GM21619 (cell line): ENCODE data around the gene CCT5.

Experiments
- ATAC-seq: cut with Tn5 transposase; IDR thresholded peaks from one replicate; pipeline ENCODE4 v1.9.1; 2021; ENCODE audit not compliant: unreplicated experiment

CCT5 gene

GRCh38 chr5:10297646-10298204, 47.6 kb downstream of the CCT5 start:
- no peak for ATAC-seq

- no peak for ATAC-seq
These were observed 50.2 kb downstream of the CCT5 start for GRCh38 chr5:10300246-10300645.

DNA sequence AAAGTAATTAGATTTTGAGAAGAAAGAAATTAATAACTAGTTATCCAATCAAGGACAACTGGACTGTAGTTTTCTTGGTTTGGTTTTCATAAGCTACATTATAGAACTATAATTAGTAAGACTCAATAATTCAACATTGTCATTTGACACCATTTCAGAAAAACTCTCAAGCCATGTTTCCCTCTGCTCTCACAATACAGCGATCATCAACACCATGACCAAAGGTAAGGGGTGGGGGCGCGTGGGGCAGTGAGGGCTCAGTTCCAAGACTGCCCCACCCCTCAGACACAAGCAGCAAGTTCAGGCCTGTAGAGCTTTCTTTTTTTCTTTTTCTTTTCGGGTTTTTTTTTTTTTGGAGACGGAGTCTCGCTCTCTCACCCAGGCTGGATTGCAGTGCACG, 51.2 kb downstream of the CCT5 start:
- ATAC-seq: no peak

GRCh38 chr5:10301842-10302610, 51.9 kb downstream of the CCT5 start:
- no peak for ATAC-seq

- no peak for ATAC-seq
These were observed 53.1 kb downstream of the CCT5 start for GRCh38 chr5:10303201-10303600.

GRCh38 chr5:10303699-10304170, 53.7 kb downstream of the CCT5 start:
- ATAC-seq: no peak

GRCh38 chr5:10304932-10305331, 54.9 kb downstream of the CCT5 start:
- ATAC-seq: no peak

DNA sequence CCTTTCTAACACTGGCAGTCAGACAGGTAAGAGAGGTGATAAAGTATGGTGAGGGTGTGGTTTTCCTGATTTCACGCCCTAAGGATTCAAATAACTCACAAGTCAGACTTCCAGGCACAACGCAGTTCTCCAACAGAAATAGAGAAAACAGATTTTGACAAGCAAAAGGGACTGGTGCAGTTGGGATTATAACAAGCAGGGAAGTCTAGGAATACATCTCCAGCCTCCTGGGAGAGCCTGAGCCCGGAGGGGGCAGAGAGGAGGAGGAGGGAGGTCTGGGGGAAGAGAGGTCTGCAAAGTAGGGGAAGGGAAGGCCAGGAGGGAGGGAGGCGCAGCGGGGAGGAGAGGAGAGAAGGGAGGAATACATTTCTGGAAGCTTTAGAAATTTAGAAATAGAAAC, 56.0 kb downstream of the CCT5 start:
- no peak for ATAC-seq

GRCh38 chr5:10306806-10307205, 56.7 kb downstream of the CCT5 start:
- no peak for ATAC-seq

- peak; percentile 82 for ATAC-seq
These were observed 57.4 kb downstream of the CCT5 start, which contains the start of gene CMBL for GRCh38 chr5:10307206-10308148. CMBL (minus strand) TSS chr5:10307902; CDS start chr5:10290762, 17,140 bp downstream.

GRCh38 chr5:10308844-10309243, 58.8 kb downstream of the CCT5 start:
- no peak for ATAC-seq

DNA sequence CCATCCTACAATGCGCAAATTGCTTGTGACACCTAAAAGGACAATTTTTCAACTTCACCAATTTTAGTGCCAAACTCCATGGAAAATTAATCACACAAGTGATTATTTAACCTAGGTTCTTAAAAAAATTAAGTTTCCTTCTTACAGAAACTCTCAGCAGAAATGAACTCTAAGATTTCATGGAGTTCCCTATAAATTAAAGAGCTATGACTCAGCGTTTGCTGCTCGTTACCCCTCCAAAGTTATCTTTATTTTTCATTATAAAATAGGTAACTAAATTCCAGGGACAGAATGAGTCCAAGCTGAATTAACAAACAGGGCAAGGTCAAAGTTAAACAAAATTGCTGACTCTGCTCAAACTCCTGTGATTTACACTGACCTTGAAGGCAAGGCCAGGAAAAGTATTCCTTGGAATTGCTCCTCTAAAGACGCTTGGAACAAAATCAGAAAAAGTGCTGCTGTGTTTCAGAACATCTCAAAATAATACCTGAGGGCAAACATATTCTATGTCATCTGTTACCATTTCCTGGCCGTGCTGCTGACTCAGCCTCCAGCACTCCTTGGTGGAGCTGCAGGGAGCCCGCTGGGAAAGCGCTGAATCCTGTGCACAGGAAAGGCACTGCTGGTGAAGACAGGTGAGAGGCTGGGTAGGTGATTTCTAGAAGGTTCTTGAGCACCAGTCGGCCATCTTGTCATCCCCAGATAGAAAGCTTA, 60.1 kb downstream of the CCT5 start:
- ATAC-seq: no peak

- peak; percentile 55 for ATAC-seq
These were observed 60.9 kb downstream of the CCT5 start for GRCh38 chr5:10310835-10311570.

DNA sequence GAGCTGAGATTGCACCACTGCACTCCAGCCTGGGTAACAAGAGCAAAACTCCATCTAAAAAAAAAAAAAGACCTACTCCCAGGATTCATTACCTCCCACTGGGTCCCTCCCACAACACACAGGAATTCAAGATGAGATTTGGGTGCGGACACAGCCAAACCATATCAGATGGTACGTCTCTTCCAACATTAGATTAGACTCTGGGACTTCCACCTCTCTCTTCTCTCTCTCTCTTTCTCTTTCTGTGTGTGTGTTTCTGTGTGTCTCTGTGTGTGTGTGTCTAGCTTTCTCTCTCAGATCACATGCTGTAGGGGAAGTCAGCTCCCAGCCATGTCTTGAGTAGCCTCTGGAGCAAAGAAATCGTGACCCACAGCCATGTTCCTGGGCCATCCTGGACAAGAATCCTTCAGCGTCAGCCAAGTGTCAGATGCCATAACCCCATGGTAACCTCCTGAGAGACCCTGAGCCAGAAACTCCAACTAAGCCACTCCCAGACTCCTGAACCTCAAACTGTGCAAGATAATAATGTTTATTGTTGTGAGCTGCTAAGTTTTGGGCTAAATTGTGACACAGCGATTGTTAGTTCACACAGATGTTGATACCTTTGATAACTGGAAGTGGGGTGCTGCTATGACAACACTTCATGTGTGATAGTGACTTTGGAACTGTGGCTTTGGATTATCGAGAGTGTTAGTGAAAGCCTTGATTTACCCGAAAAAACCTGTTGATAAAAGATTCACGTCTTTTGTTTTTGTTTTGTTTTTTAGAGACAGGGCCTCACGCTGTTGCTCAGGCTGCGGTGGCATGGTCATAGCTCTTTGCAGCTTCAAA, 61.7 kb downstream of the CCT5 start:
- no peak for ATAC-seq

- ATAC-seq: no peak
These were observed 65.1 kb downstream of the CCT5 start for GRCh38 chr5:10315201-10315600.
